ENCODE results near the gene RAVER1.

The RAVER1 gene

GRCh38 chr19:10286803-10287737 lies 46.3 kb downstream of the RAVER1 start, which contains the start of gene ICAM4 (continued):
- TF ChIP-seq PRDM10 (tag by site-specific recombination; IDR thresholded peaks at IDR 0.05) (no peak; the same call in 1 of the 2 replicates), ZNF830 (tag by site-specific recombination; IDR thresholded peaks at IDR 0.05; ENCODE audit: low read depth) (no peak), ZNF501 (tag by site-specific recombination; IDR thresholded peaks at IDR 0.05) (0 out of 2 replicates have a peak, but pooled peaks have one; percentile 36), ZBTB8A (tag by site-specific recombination; IDR thresholded peaks at IDR 0.05) (peak; percentile 99), ZNF600 (tag by site-specific recombination; IDR thresholded peaks at IDR 0.05) (peak; percentile 55; the same call in 1 of the 2 replicates), MZF1 (tag by site-specific recombination; IDR thresholded peaks at IDR 0.05; ENCODE audit: borderline replicate concordance) (peak; percentile 15; the same call in 1 of the 2 replicates), ZNF48 (tag by site-specific recombination; IDR thresholded peaks at IDR 0.05) (no peak), ZBTB48 (tag by site-specific recombination; IDR thresholded peaks at IDR 0.05) (peak; percentile 79), ZNF596 (tag by site-specific recombination; IDR thresholded peaks at IDR 0.05) (no peak), ZNF423 (tag by site-specific recombination; IDR thresholded peaks at IDR 0.05) (peak; percentile 54), ZIC2 (tag by site-specific recombination; IDR thresholded peaks at IDR 0.05) (peak; percentile 88), ZNF776 (tag by site-specific recombination; IDR thresholded peaks at IDR 0.05; ENCODE audit: borderline replicate concordance) (no peak)

DNA sequence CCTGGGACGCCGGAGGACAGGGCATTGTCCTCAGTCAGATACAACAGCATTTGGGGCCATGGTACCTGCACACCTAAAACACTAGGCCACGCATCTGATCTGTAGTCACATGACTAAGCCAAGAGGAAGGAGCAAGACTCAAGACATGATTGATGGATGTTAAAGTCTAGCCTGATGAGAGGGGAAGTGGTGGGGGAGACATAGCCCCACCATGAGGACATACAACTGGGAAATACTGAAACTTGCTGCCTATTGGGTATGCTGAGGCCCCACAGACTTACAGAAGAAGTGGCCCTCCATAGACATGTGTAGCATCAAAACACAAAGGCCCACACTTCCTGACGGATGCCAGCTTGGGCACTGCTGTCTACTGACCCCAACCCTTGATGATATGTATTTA lies 47.9 kb downstream of the RAVER1 start:
- ChIA-PET CTCF (interaction anchor here (0.5 to 2.9 kb wide), 4 partner anchors 14 to 131 kb away, joined by 3 to 15 read pairs (median 4); partner anchors contain the start of gene ICAM1), POLR2A (interaction anchor here (0.7 to 1.0 kb wide), 2 partner anchors 95 kb away, joined by 3 to 4 read pairs; partner anchors contain the start of gene TYK2)
- TF ChIP-seq HOXA7 (CRISPR knock-in tag; IDR thresholded peaks at IDR 0.05; ENCODE audit: borderline replicate concordance), result no peak
- no peak for TF ChIP-seq WT1 (tag by site-specific recombination; IDR thresholded peaks at IDR 0.05)
- no peak for TF ChIP-seq IKZF3 (tag by site-specific recombination; IDR thresholded peaks at IDR 0.05)
- TF ChIP-seq ZNF335 (tag by site-specific recombination; conservative IDR thresholded peaks at IDR 0.05), result no peak
- TF ChIP-seq TRIM28 (IDR thresholded peaks at IDR 0.05; ENCODE audit: borderline replicate concordance, low read length), result no peak
- TF ChIP-seq ZNF501 (tag by site-specific recombination; IDR thresholded peaks at IDR 0.05), result no peak
- no peak for TF ChIP-seq ZNF707 (tag by site-specific recombination; IDR thresholded peaks at IDR 0.05)
- TF ChIP-seq ZNF302 (tag by site-specific recombination; IDR thresholded peaks at IDR 0.05; ENCODE audit: low read depth), result no peak
- TF ChIP-seq ZNF37A (tag by site-specific recombination; IDR thresholded peaks at IDR 0.05), result no peak
- TF ChIP-seq ZNF248 (tag by site-specific recombination; IDR thresholded peaks at IDR 0.05), result no peak
- no peak for TF ChIP-seq ZNF155 (tag by site-specific recombination; IDR thresholded peaks at IDR 0.05)
- no peak for TF ChIP-seq ZNF391 (tag by site-specific recombination; IDR thresholded peaks at IDR 0.05; ENCODE audit: borderline replicate concordance, low read depth)
- no peak for TF ChIP-seq ZNF600 (tag by site-specific recombination; IDR thresholded peaks at IDR 0.05)
- H3K4me3 ChIP-seq (ENCODE audit: low read depth, low read length), result no peak overlapping the region
- no peaks in the 10 kb centered on the region; the same call in 1 of the 2 replicates for H3K4me1 ChIP-seq (ENCODE audit: control insufficient read depth, insufficient read depth, low read length)
- H3K27ac ChIP-seq (ENCODE audit: extremely low read depth, low read depth, low read length), result no peak overlapping the region
- no peaks in the 10 kb centered on the region for H3K9me3 ChIP-seq (ENCODE audit: control insufficient read depth, insufficient read depth, low read depth, low read length)
- no peaks in the 10 kb centered on the region for H3K36me3 ChIP-seq (ENCODE audit: control insufficient read depth in 2 of 2, insufficient read depth in 1 of 2, low read length in 2 of 2)

Data from HEK293 (cell line).